Prostate gland (tissue), 2 donors: Measurements from ENCODE around the gene PTPRT.

Experiments
- CTCF ChIP-seq, 4 experiments: fragments of 200-600 bp in 2 of 4; fragments of 450-650 bp in 2 of 4; sonication (generic) in 2 of 4; IDR thresholded peaks; 1 replicate in 3 of 4; 2 replicates in 1 of 4; pipeline ENCODE4 v1.5.1; 2016 to 2019; ENCODE audit warnings: antibody characterized with exemption in 4 of 4, mild to moderate bottlenecking in 2 of 4, moderate library complexity in 2 of 4
- POLR2A ChIP-seq: fragments of 450-650 bp; IDR thresholded peaks from one replicate; pipeline ENCODE4 v1.6.1; 2016; ENCODE audit warnings: antibody characterized with exemption, mild to moderate bottlenecking
- POLR2AphosphoS5 ChIP-seq: sonication (generic); formaldehyde crosslinking; IDR thresholded peaks from one replicate; pipeline ENCODE4 v1.6.1; 2017; ENCODE audit warnings: antibody characterized with exemption

- no peak for TF ChIP-seq CTCF (IDR thresholded peaks at IDR 0.05)
- TF ChIP-seq POLR2A: no peak
- no peak for TF ChIP-seq POLR2AphosphoS5
Measured at GRCh38 chr20:42963796-42964195, 225.9 kb downstream of the PTPRT start.
